IMR-90 (cell line): ENCODE results near the gene AKT2. TPM values are rescaled to one million over a fixed set of nuclear protein-coding genes. Genes with fewer than 3 reads are reported as not detected.
A peak's percentile ranks its signal among the peaks of the same experiment; 100 is the strongest.

Experiments
- ATAC-seq: fragments of 200-7000 bp; cut with Tn5 transposase; 2 replicates; pipeline ENCODE4 v1.9.1; 2020; ENCODE audit warnings: low read depth, mild to moderate bottlenecking, moderate library complexity
- BruUV-seq: library from RNA; stranded (reverse); fragments of 400-500 nt; replicated peaks from 2 replicates; lab custom pipeline; 2021; lab: Mats Ljungman, UMichigan
- CTCF ChIA-PET: fragments of 300-600 bp; formaldehyde crosslinking; extraction: SDS; loops from one replicate; lab custom pipeline; 2021; ENCODE audit warnings: antibody characterized with exemption; lab: Yijun Ruan, JAX
- POLR2A ChIA-PET: fragments of 300-600 bp; sonication (Branson Sonifier 250); formaldehyde crosslinking; loops from one replicate; lab custom pipeline; 2022; ENCODE audit warnings: antibody characterized with exemption; ENCODE audit not compliant: unreplicated experiment; lab: Charles Lee
- DNase-seq: peaks from one replicate; pipeline ENCODE4 v3.0.0; 2013
- H2AFZ ChIP-seq: replicated peaks from 2 replicates; pipeline ENCODE3; 2013; ENCODE audit warnings: low read length, mild to moderate bottlenecking; ENCODE audit not compliant: poor library complexity
- H2AK5ac ChIP-seq: 2 replicates; pipeline ENCODE4 v1.6.1; 2013; ENCODE audit warnings: low read depth, low read length, inconsistent platforms
- H2AK9ac ChIP-seq: replicated peaks from 2 replicates; pipeline ENCODE3; 2013; ENCODE audit warnings: mild to moderate bottlenecking, low read depth, low read length, moderate library complexity; ENCODE audit not compliant: poor library complexity
- H2BK120ac ChIP-seq: 2 replicates; pipeline ENCODE4 v1.6.1; 2013; ENCODE audit warnings: low read depth, low read length, inconsistent platforms
- H2BK15ac ChIP-seq: 3 replicates; pipeline ENCODE4 v1.6.1; 2013; ENCODE audit warnings: low read depth, low read length, inconsistent platforms
- H2BK20ac ChIP-seq: 2 replicates; pipeline ENCODE4 v1.6.1; 2013; ENCODE audit warnings: low read depth, mild to moderate bottlenecking, inconsistent platforms, low read length, moderate library complexity
- H2BK5ac ChIP-seq: 2 replicates; pipeline ENCODE4 v1.6.1; 2013; ENCODE audit warnings: mild to moderate bottlenecking, low read depth, low read length, inconsistent platforms; ENCODE audit not compliant: poor library complexity, severe bottlenecking
- H3K14ac ChIP-seq: replicated peaks from 2 replicates; pipeline ENCODE4 v1.6.1; 2013; ENCODE audit warnings: low read depth, low read length, inconsistent platforms
- H3K18ac ChIP-seq: 2 replicates; pipeline ENCODE4 v1.6.1; 2013; ENCODE audit warnings: low read depth, low read length, control low read depth
- H3K23ac ChIP-seq: 2 replicates; pipeline ENCODE4 v1.6.1; 2013; ENCODE audit warnings: low read depth, low read length, inconsistent platforms
- H3K27ac ChIP-seq: 2 replicates; pipeline ENCODE4 v1.5.1; 2013; ENCODE audit warnings: mild to moderate bottlenecking, control low read depth, low read length; ENCODE audit not compliant: insufficient read depth
- H3K27me3 ChIP-seq: 2 replicates; pipeline ENCODE4 v1.6.1; 2013; ENCODE audit warnings: low read length; ENCODE audit not compliant: control insufficient read depth, insufficient read depth
- H3K36me3 ChIP-seq: 2 replicates; pipeline ENCODE4 v1.6.1; 2013; ENCODE audit warnings: low read length, mixed read lengths; ENCODE audit not compliant: control insufficient read depth, insufficient read depth
- H3K4ac ChIP-seq: 2 replicates; pipeline ENCODE4 v1.6.1; 2013; ENCODE audit warnings: low read depth, low read length, inconsistent platforms
- H3K4me1 ChIP-seq: 2 replicates; pipeline ENCODE4 v1.6.1; 2013; ENCODE audit warnings: low read length, mixed read lengths; ENCODE audit not compliant: control insufficient read depth, insufficient read depth
- H3K4me2 ChIP-seq: 2 replicates; pipeline ENCODE4 v1.6.1; 2013; ENCODE audit warnings: low read depth, mild to moderate bottlenecking, control low read depth, low read length, moderate library complexity
- H3K4me3 ChIP-seq: 2 replicates; pipeline ENCODE4 v1.5.1; 2013; ENCODE audit warnings: low read depth, mild to moderate bottlenecking, control low read depth, low read length, moderate library complexity; ENCODE audit not compliant: insufficient read depth
- H3K56ac ChIP-seq: 2 replicates; pipeline ENCODE4 v1.6.1; 2013; ENCODE audit warnings: low read length, inconsistent platforms; ENCODE audit not compliant: insufficient read depth; ENCODE audit errors: extremely low read depth
- H3K79me1 ChIP-seq, 2 experiments: 2 replicates each; pipeline ENCODE4 v1.6.1; 2013; ENCODE audit warnings: low read length in 2 of 2, inconsistent platforms in 1 of 2, low read depth in 1 of 2
- H3K9ac ChIP-seq: 2 replicates; pipeline ENCODE4 v1.6.1; 2013; ENCODE audit warnings: low read depth, low read length, control low read depth
- H3K9me1 ChIP-seq: 2 replicates; pipeline ENCODE4 v1.6.1; 2013; ENCODE audit warnings: low read length, inconsistent platforms; ENCODE audit not compliant: insufficient read depth
- H3K9me3 ChIP-seq: 2 replicates; pipeline ENCODE4 v1.6.1; 2013; ENCODE audit warnings: low read length; ENCODE audit not compliant: control insufficient read depth, insufficient read depth
- H4K20me1 ChIP-seq: 2 replicates; pipeline ENCODE4 v1.6.1; 2013; ENCODE audit warnings: low read length, inconsistent platforms; ENCODE audit not compliant: insufficient read depth
- H4K5ac ChIP-seq: 2 replicates; pipeline ENCODE4 v1.6.1; 2013; ENCODE audit warnings: mild to moderate bottlenecking, low read depth, low read length, control low read depth
- H4K8ac ChIP-seq, 2 experiments: 2 replicates each; pipeline ENCODE4 v1.6.1; 2013; ENCODE audit warnings: low read depth in 2 of 2, low read length in 2 of 2, control low read depth in 1 of 2, inconsistent platforms in 1 of 2
- H4K91ac ChIP-seq: 2 replicates; pipeline ENCODE4 v1.6.1; 2013; ENCODE audit warnings: low read depth, low read length, inconsistent platforms; ENCODE audit not compliant: insufficient read depth
- BHLHE40 ChIP-seq: fragments of 150-350 bp; IDR thresholded peaks from 2 replicates; pipeline ENCODE4 v1.6.1; 2016; ENCODE audit warnings: mild to moderate bottlenecking, low read depth, low read length
- CEBPB ChIP-seq: IDR thresholded peaks from 2 replicates; pipeline ENCODE4 v1.6.1; 2012; ENCODE audit warnings: low read depth, low read length, improper control_type of control experiment
- CHD1 ChIP-seq: IDR thresholded peaks from 2 replicates; pipeline ENCODE4 v1.6.1; 2012; ENCODE audit warnings: low read depth, low read length, improper control_type of control experiment
- CTCF ChIP-seq: conservative IDR thresholded peaks from 2 replicates; pipeline ENCODE4 v1.5.1; 2012; ENCODE audit warnings: mild to moderate bottlenecking, low read depth, low read length, improper control_type of control experiment
- FOS ChIP-seq: fragments of 150-350 bp; IDR thresholded peaks from 2 replicates; pipeline ENCODE4 v1.6.1; 2016; ENCODE audit warnings: low read depth, low read length
- MXI1 ChIP-seq: IDR thresholded peaks from 2 replicates; pipeline ENCODE4 v1.6.1; 2012; ENCODE audit warnings: low read depth, mild to moderate bottlenecking, low read length, moderate library complexity, borderline replicate concordance
- NFE2L2 ChIP-seq: fragments of 150-350 bp; IDR thresholded peaks from 2 replicates; pipeline ENCODE4 v1.6.1; 2016; ENCODE audit warnings: low read depth, mild to moderate bottlenecking, low read length
- POLR2A ChIP-seq: IDR thresholded peaks from 2 replicates; pipeline ENCODE4 v1.6.1; 2012; ENCODE audit warnings: mild to moderate bottlenecking, low read depth, low read length
- RAD21 ChIP-seq: IDR thresholded peaks from 2 replicates; pipeline ENCODE4 v1.6.1; 2012; ENCODE audit warnings: low read length, improper control_type of control experiment
- RCOR1 ChIP-seq: IDR thresholded peaks from 2 replicates; pipeline ENCODE4 v1.6.1; 2012; ENCODE audit warnings: mild to moderate bottlenecking, low read length, improper control_type of control experiment; ENCODE audit not compliant: insufficient replicate concordance
- RFX5 ChIP-seq: IDR thresholded peaks from 2 replicates; pipeline ENCODE4 v1.8.0; 2012; ENCODE audit warnings: low read depth, mild to moderate bottlenecking, low read length, moderate library complexity
- WGBS, 2 experiments: methylation state at CpG; one replicate each; pipeline versions ENCODE4 v1.1.5 to v1.1.7; 2013; ENCODE audit warnings: missing lambda C conversion rate in 2 of 2; ENCODE audit not compliant: insufficient read length in 1 of 2; ENCODE audit errors: extremely low coverage in 2 of 2; 5-methylcytosine and 5-hydroxymethylcytosine counted together
- dilution Hi-C: fragments of 300-500 bp; cut with HindIII; formaldehyde crosslinking; loops from one replicate; pipeline ENCODE4 v1.14.3; 2018; ENCODE audit warnings: low sequenced_read_pairs; ENCODE audit not compliant: unreplicated experiment
- in situ Hi-C: fragments of 300-500 bp; cut with MboI; formaldehyde crosslinking; loops from 3 replicates; pipeline ENCODE4 v1.14.3; 2019; ENCODE audit warnings: low sequenced_read_pairs, inconsistent platforms, mixed read lengths
- intact Hi-C: fragments of 100-400 bp; cut with micrococcal nuclease; formaldehyde crosslinking; loops from 2 replicates; pipeline ENCODE4 v1.10.0; 2022
- polyA plus RNA-seq, 3 experiments: library from polyadenylated mRNA; depleted of rRNA; stranded (reverse); fragments of >200 nt; gene quantifications; 2 replicates each; pipeline ENCODE4 v1.2.3, GENCODE V29; 2012; ENCODE audit warnings: low replicate concordance in 1 of 3
- total RNA-seq: library from RNA; depleted of rRNA; stranded (reverse); fragments of >200 nt; gene quantifications from 2 replicates; pipeline ENCODE4 v1.2.3, GENCODE V29; 2012
- TF ChIP-seq, protein P1 (sequence below): fragments of 150-350 bp; IDR thresholded peaks from 2 replicates; pipeline ENCODE4 v1.6.1; 2016; ENCODE audit warnings: low read depth, mild to moderate bottlenecking, low read length, moderate library complexity, borderline replicate concordance
- TF ChIP-seq, protein P2 (sequence below): fragments of 150-350 bp; IDR thresholded peaks from 2 replicates; pipeline ENCODE4 v1.6.1; 2017; ENCODE audit warnings: mild to moderate bottlenecking, antibody characterized with exemption, low read length, low read depth

Gene AKT2
- total and polyA plus RNA-seq, 2 of the 4 experiments (the other 2 are of a cell fraction): 61.5 to 104 TPM

GRCh38 chr19:40285353-40286234 lies 449 bp upstream of the AKT2 start:
- ATAC-seq: peak; percentile 93
- peak overlapping the region; percentile 86 for H3K18ac ChIP-seq

More at GRCh38 chr19:40285353-40286234, 449 bp upstream of the AKT2 start:
- Histone ChIP-seq H2AK5ac (peak overlapping the region; percentile 69; the same call in 1 of the 2 replicates), H3K4me2 (peak overlapping the region; percentile 90), H2BK120ac (peak overlapping the region; percentile 17; the same call in 1 of the 2 replicates), H3K36me3 (no peaks in the 10 kb centered on the region), H3K4me3 (peak overlapping the region; percentile 96), H3K27me3 (no peaks in the 10 kb centered on the region), H3K56ac (peak overlapping the region; percentile 64), H4K20me1 (peaks cover 40% of the 10 kb centered on the region), H3K27ac (peak overlapping the region; percentile 91), H4K5ac (peak overlapping the region; percentile 99), H3K9me1 (peaks cover 12% of the 10 kb centered on the region), H3K23ac (peak overlapping the region; percentile 32; the same call in 1 of the 2 replicates), H3K79me1 (peaks cover 3 to 48% of the 10 kb centered on the region in 2 experiments; a peak in 3 of 4 replicates), H4K91ac (peak overlapping the region; percentile 90), H3K4ac (peak overlapping the region; percentile 77), H3K9ac (peak overlapping the region; percentile 74), H2BK5ac (peak overlapping the region; percentile 93), H2BK15ac (peak overlapping the region; percentile 35; the same call in 1 of the 3 replicates), H4K8ac (peak overlapping the region; percentile 96 to 97), H3K14ac (peak overlapping the region; percentile 90), H3K4me1 (peaks cover 17% of the 10 kb centered on the region), H2BK20ac (no peak overlapping the region), H2AFZ (peak overlapping the region; percentile 96), H2AK9ac (peak overlapping the region; percentile 86), H3K9me3 (no peaks in the 10 kb centered on the region)
- intact Hi-C loops (no loop called here), dilution Hi-C loops (no loop called here), in situ Hi-C loops (no loop called here)
- peak; percentile 99 for DNase-seq
- 0% methylated on average over 3 of the region's 42 CpGs; no CpG with 5 or more reads in 1 of the 2 experiments for WGBS, 2 experiments
- CTCF ChIA-PET: no interaction called here
- no peak for TF ChIP-seq BHLHE40
- TF ChIP-seq RCOR1: no peak
- TF ChIP-seq FOS: no peak
- peak; percentile 64; the same call in 1 of the 2 replicates for TF ChIP-seq POLR2A
- no peak for TF ChIP-seq MXI1
- TF ChIP-seq CHD1: no peak
- TF ChIP-seq, protein P1, sequence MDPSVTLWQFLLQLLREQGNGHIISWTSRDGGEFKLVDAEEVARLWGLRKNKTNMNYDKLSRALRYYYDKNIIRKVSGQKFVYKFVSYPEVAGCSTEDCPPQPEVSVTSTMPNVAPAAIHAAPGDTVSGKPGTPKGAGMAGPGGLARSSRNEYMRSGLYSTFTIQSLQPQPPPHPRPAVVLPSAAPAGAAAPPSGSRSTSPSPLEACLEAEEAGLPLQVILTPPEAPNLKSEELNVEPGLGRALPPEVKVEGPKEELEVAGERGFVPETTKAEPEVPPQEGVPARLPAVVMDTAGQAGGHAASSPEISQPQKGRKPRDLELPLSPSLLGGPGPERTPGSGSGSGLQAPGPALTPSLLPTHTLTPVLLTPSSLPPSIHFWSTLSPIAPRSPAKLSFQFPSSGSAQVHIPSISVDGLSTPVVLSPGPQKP: no peak
- no peak for TF ChIP-seq RFX5
- no peak for TF ChIP-seq CTCF
- TF ChIP-seq, protein P2, sequence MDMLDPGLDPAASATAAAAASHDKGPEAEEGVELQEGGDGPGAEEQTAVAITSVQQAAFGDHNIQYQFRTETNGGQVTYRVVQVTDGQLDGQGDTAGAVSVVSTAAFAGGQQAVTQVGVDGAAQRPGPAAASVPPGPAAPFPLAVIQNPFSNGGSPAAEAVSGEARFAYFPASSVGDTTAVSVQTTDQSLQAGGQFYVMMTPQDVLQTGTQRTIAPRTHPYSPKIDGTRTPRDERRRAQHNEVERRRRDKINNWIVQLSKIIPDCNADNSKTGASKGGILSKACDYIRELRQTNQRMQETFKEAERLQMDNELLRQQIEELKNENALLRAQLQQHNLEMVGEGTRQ: no peak
- TF ChIP-seq NFE2L2: 0 out of 2 replicates have a peak, but pooled peaks have one; percentile 4
- TF ChIP-seq RAD21: no peak
- no peak for TF ChIP-seq CEBPB
- BruUV-seq: no TSS peak
- POLR2A ChIA-PET: interaction anchor here (0.6 kb wide), 1 partner anchor 143 kb away, joined by 18 read pairs; no protein-coding TSS in a partner anchor
